K562 (cell line): ENCODE data around the gene IGFBP7. TPM values are rescaled to one million over a fixed set of nuclear protein-coding genes. Genes with fewer than 3 reads are reported as not detected.
A peak's percentile ranks its signal among the peaks of the same experiment; 100 is the strongest.

Experiments used
- ATAC-seq: fragments of 200-7000 bp; cut with Tn5 transposase; 3 replicates; pipeline ENCODE4 v1.9.1; 2020; ENCODE audit warnings: moderate library complexity
- BruUV-seq: library from RNA; stranded (reverse); fragments of 400-500 nt; replicated peaks from 2 replicates; lab custom pipeline; 2021; lab: Mats Ljungman, UMichigan
- CTCF ChIA-PET: fragments of 300-600 bp; formaldehyde crosslinking; extraction: SDS; loops from one replicate; lab custom pipeline; 2021; ENCODE audit warnings: low intra/inter-chr PET ratio; lab: Yijun Ruan, JAX
- POLR2A ChIA-PET: fragments of 300-600, 350-650 bp; sonication (Branson Sonifier 250); formaldehyde crosslinking; extraction: SDS; loops from one replicate; lab custom pipeline; 2021; ENCODE audit warnings: antibody characterized with exemption, inconsistent platforms; lab: Yijun Ruan, JAX
- DNase-seq, 4 experiments: peaks; one replicate each; pipeline versions ENCODE4 v3.0.0 to v3.0.0-alpha.2; 2011 to 2018; ENCODE audit warnings: low spot score in 3 of 4, mixed read lengths in 3 of 4; ENCODE audit errors: extremely low read depth in 1 of 4
- FAIRE-seq: peaks from 2 replicates; lab custom pipeline; 2011; peaks lifted over from hg19 to GRCh38; lab: Jason Lieb, UNC
- H2AFZ ChIP-seq: 2 replicates; pipeline ENCODE4 v1.6.0; 2011; ENCODE audit warnings: low read depth, low read length, control low read depth, inconsistent platforms
- H3K27ac ChIP-seq: fragments of 200-600 bp; 3 replicates; pipeline ENCODE4 v1.8.0; 2011; ENCODE audit warnings: low read depth, mild to moderate bottlenecking, control low read depth, inconsistent platforms, low read length, moderate library complexity, mixed read lengths; ENCODE audit errors: extremely low read depth
- H3K27me3 ChIP-seq, 2 experiments: fragments of 300-600 bp in 1 of 2; 2 replicates in 1 of 2; 3 replicates in 1 of 2; pipeline versions ENCODE4 v1.6.0 to v1.8.0; 2011; ENCODE audit warnings: inconsistent platforms in 2 of 2, low read length in 2 of 2, mild to moderate bottlenecking in 1 of 2, mixed read lengths in 1 of 2, moderate library complexity in 1 of 2; ENCODE audit not compliant: control insufficient read depth in 2 of 2, insufficient read depth in 2 of 2
- H3K36me3 ChIP-seq: fragments of 300-600 bp; 3 replicates; pipeline ENCODE4 v1.8.0; 2011; ENCODE audit warnings: mild to moderate bottlenecking, low read length, inconsistent platforms; ENCODE audit not compliant: control insufficient read depth, insufficient read depth
- H3K4me1 ChIP-seq, 2 experiments: fragments of 200-600 bp in 1 of 2; replicated peaks in 1 of 2; 2 replicates in 1 of 2; 3 replicates in 1 of 2; pipeline versions ENCODE4 v1.5.1 to v1.8.0; 2011; ENCODE audit warnings: inconsistent platforms in 2 of 2, low read length in 2 of 2, mild to moderate bottlenecking in 1 of 2, mixed read lengths in 1 of 2, moderate library complexity in 1 of 2; ENCODE audit not compliant: control insufficient read depth in 2 of 2, insufficient read depth in 2 of 2
- H3K4me2 ChIP-seq: 2 replicates; pipeline ENCODE4 v1.6.1; 2011; ENCODE audit warnings: low read length, control low read depth, inconsistent platforms, mixed read lengths; ENCODE audit not compliant: insufficient read depth
- H3K4me3 ChIP-seq: fragments of 200-600 bp; sonication (generic), shearing (Covaris generic); 2 replicates; pipeline ENCODE4 v1.5.1; 2016; ENCODE audit warnings: control low read depth, inconsistent platforms
- H3K79me2 ChIP-seq: fragments of 200-600 bp; 3 replicates; pipeline ENCODE4 v1.8.0; 2011; ENCODE audit warnings: low read length, inconsistent platforms; ENCODE audit not compliant: control insufficient read depth, insufficient read depth
- H3K9ac ChIP-seq, 2 experiments: 2 replicates each; pipeline versions ENCODE4 v1.6.0 to v1.6.1; 2011; ENCODE audit warnings: low read depth in 2 of 2, low read length in 2 of 2, control low read depth in 1 of 2, inconsistent platforms in 1 of 2, mild to moderate bottlenecking in 1 of 2, mixed read lengths in 1 of 2; ENCODE audit not compliant: insufficient read depth in 1 of 2
- H3K9me1 ChIP-seq: one replicate; pipeline ENCODE4 v1.6.0; 2011; ENCODE audit warnings: inconsistent platforms, mild to moderate bottlenecking, low read length, moderate library complexity; ENCODE audit not compliant: control insufficient read depth, insufficient read depth
- H3K9me3 ChIP-seq: replicated peaks from 2 replicates; pipeline ENCODE4 v1.5.1; 2011; ENCODE audit warnings: low read depth, low read length, inconsistent platforms; ENCODE audit not compliant: control insufficient read depth, insufficient read depth
- H4K20me1 ChIP-seq: replicated peaks from 2 replicates; pipeline ENCODE4 v1.6.1; 2011; ENCODE audit warnings: low read length, inconsistent platforms, mixed read lengths; ENCODE audit not compliant: control insufficient read depth, insufficient read depth
- MEF2D ChIP-seq: conservative IDR thresholded peaks from 2 replicates; pipeline ENCODE4 v1.6.1; 2016; ENCODE audit warnings: low read depth, missing genetic modification characterization, missing compliant biosample characterization
- RBM34 ChIP-seq: fragments of 200-400 bp; formaldehyde crosslinking; IDR thresholded peaks from 2 replicates; pipeline ENCODE4 v1.6.1; 2018; ENCODE audit warnings: low read length, borderline replicate concordance; ENCODE audit not compliant: insufficient read depth
- SMAD1 ChIP-seq: fragments of 150-350 bp; IDR thresholded peaks from 2 replicates; pipeline ENCODE4 v1.6.1; 2014; ENCODE audit warnings: low read length, low read depth; ENCODE audit not compliant: partially characterized antibody
- TFE3 ChIP-seq: fragments of 450-650 bp; formaldehyde crosslinking; IDR thresholded peaks from 2 replicates; pipeline ENCODE4 v1.4.0; 2020; ENCODE audit warnings: mild to moderate bottlenecking, mixed read lengths
- VEZF1 ChIP-seq: fragments of 200-800 bp; sonication (Bioruptor generic); IDR thresholded peaks from 2 replicates; pipeline ENCODE4 v1.6.1; 2017; ENCODE audit warnings: missing genetic modification characterization, missing compliant biosample characterization
- ZFX ChIP-seq: sonication (generic); formaldehyde crosslinking; IDR thresholded peaks from 2 replicates; pipeline ENCODE4 v1.8.0; 2022; ENCODE audit warnings: mild to moderate bottlenecking, missing genetic modification reagents, moderate library complexity
- ZNF407 ChIP-seq: fragments of 450-650 bp; IDR thresholded peaks from 2 replicates; pipeline ENCODE4 v1.6.1; 2016; ENCODE audit warnings: low read depth
- ZNF764 ChIP-seq: fragments of 250-450 bp; sonication (Bioruptor Pico); IDR thresholded peaks from 2 replicates; pipeline ENCODE4 v1.4.0; 2020; ENCODE audit warnings: low read depth, mild to moderate bottlenecking, moderate library complexity
- WGBS: fragments of 100-300 bp; shearing (Covaris generic); methylation state at CpG from one replicate; pipeline ENCODE4 v1.1.6; 2016; ENCODE audit warnings: low coverage, mixed read lengths; ENCODE audit not compliant: insufficient coverage; ENCODE audit errors: missing lambda C conversion rate; 5-methylcytosine and 5-hydroxymethylcytosine counted together
- in situ Hi-C: fragments of 300-500 bp; cut with MboI; formaldehyde crosslinking; loops from 4 replicates; pipeline ENCODE4 v1.15.0; 2018; ENCODE audit warnings: inconsistent platforms, mixed read lengths
- intact Hi-C: fragments of 100-400 bp; cut with micrococcal nuclease; formaldehyde crosslinking; loops from 2 replicates; pipeline ENCODE4 v1.14.2; 2022
- polyA plus RNA-seq, 8 experiments: library from polyadenylated mRNA; depleted of rRNA in 4 of 8; stranded (reverse) in 5 of 8; unstranded in 3 of 8; fragments of >200 nt; fragmentation: Nextera tagmentation in 2 of 8; fragmentation: Illumina TruSeq in 1 of 8; extraction: Ambion mirVana in 2 of 8; extraction: Trizol in 1 of 8; gene quantifications; 2 replicates each; pipeline versions ENCODE4 v1.2.1 to v1.2.3, GENCODE V29; 2011 to 2014; ENCODE audit warnings: inconsistent platforms in 1 of 8, missing spikeins in 1 of 8
- total RNA-seq, 7 experiments: library from RNA; depleted of rRNA in 6 of 7; stranded (reverse); fragments of >200 nt in 6 of 7; fragmentation: Illumina TruSeq in 2 of 7; extraction: Trizol in 2 of 7; gene quantifications; 2 replicates each; pipeline versions ENCODE4 v1.2.1 to v1.2.3, GENCODE V29; 2011 to 2021; ENCODE audit warnings: low replicate concordance in 1 of 7
- TF ChIP-seq, protein P1 (sequence below): sonication (generic); formaldehyde crosslinking; IDR thresholded peaks from 2 replicates; pipeline ENCODE4 v1.5.0; 2020; ENCODE audit warnings: missing genetic modification reagents

IGFBP7 gene
- total and polyA plus RNA-seq, 9 of the 15 experiments (the other 6 are each of a cell fraction or from before 2014, with no cell fraction given) = 0.27 to 0.49 (median 0.29) TPM; not detected in 6

GRCh38 chr4:57153207-57153606 is 43.0 kb upstream of the IGFBP7 start:
- H2AFZ ChIP-seq = no peak overlapping the region
- in situ Hi-C loops (no loop called here), intact Hi-C loops (no loop called here)
- FAIRE-seq (no peak), DNase-seq (no peak), ATAC-seq (no peak)
- 0 out of 5 replicates have a peak, but pooled peaks cover 0 to 3% of the 10 kb centered on the region in 2 experiments for H3K27me3 ChIP-seq
- no peak overlapping the region for H3K9ac ChIP-seq
- ChIA-PET POLR2A (no interaction called here), CTCF (no interaction called here)
- WGBS = 0% methylated on average over 3 of the region's 3 CpGs
- no peaks in the 10 kb centered on the region for H3K9me1 ChIP-seq
- no peaks in the 10 kb centered on the region for H4K20me1 ChIP-seq
- H3K79me2 ChIP-seq = no peaks in the 10 kb centered on the region
- H3K9me3 ChIP-seq = no peaks in the 10 kb centered on the region
- no TSS peak for BruUV-seq
- H3K4me2 ChIP-seq = no peak overlapping the region
- H3K4me3 ChIP-seq = no peak overlapping the region
- H3K27ac ChIP-seq = no peak overlapping the region
- H3K36me3 ChIP-seq = no peaks in the 10 kb centered on the region
- H3K4me1 ChIP-seq = no peaks in the 10 kb centered on the region
- TF ChIP-seq, protein P1, sequence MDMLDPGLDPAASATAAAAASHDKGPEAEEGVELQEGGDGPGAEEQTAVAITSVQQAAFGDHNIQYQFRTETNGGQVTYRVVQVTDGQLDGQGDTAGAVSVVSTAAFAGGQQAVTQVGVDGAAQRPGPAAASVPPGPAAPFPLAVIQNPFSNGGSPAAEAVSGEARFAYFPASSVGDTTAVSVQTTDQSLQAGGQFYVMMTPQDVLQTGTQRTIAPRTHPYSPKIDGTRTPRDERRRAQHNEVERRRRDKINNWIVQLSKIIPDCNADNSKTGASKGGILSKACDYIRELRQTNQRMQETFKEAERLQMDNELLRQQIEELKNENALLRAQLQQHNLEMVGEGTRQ = peak; percentile 12; the same call in 1 of the 2 replicates
- TF ChIP-seq MEF2D (tag) (no peak), ZFX (CRISPR knock-in tag) (no peak), VEZF1 (no peak), SMAD1 (no peak), ZNF407 (no peak), ZNF764 (no peak), RBM34 (no peak), TFE3 (CRISPR knock-in tag) (peak; percentile 33; the same call in 1 of the 2 replicates)
